ENCODE results near the gene DYRK4. TPM values are rescaled to one million over a fixed set of nuclear protein-coding genes. Genes with fewer than 3 reads are reported as not detected.
A peak's percentile ranks its signal among the peaks of the same experiment; 100 is the strongest.
"Not testable (repeated sequence)": the region's sequence is repeated elsewhere in the genome, so short reads cannot be mapped to it uniquely, and the experiment has no call there.

DYRK4 gene, protein sequence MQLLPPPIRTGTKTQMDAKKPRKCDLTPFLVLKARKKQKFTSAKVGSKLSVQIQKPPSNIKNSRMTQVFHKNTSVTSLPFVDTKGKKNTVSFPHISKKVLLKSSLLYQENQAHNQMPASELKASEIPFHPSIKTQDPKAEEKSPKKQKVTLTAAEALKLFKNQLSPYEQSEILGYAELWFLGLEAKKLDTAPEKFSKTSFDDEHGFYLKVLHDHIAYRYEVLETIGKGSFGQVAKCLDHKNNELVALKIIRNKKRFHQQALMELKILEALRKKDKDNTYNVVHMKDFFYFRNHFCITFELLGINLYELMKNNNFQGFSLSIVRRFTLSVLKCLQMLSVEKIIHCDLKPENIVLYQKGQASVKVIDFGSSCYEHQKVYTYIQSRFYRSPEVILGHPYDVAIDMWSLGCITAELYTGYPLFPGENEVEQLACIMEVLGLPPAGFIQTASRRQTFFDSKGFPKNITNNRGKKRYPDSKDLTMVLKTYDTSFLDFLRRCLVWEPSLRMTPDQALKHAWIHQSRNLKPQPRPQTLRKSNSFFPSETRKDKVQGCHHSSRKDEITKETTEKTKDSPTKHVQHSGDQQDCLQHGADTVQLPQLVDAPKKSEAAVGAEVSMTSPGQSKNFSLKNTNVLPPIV
- 10 to 100 TPM; 18.5 to 34.9 TPM for total RNA-seq

DNA sequence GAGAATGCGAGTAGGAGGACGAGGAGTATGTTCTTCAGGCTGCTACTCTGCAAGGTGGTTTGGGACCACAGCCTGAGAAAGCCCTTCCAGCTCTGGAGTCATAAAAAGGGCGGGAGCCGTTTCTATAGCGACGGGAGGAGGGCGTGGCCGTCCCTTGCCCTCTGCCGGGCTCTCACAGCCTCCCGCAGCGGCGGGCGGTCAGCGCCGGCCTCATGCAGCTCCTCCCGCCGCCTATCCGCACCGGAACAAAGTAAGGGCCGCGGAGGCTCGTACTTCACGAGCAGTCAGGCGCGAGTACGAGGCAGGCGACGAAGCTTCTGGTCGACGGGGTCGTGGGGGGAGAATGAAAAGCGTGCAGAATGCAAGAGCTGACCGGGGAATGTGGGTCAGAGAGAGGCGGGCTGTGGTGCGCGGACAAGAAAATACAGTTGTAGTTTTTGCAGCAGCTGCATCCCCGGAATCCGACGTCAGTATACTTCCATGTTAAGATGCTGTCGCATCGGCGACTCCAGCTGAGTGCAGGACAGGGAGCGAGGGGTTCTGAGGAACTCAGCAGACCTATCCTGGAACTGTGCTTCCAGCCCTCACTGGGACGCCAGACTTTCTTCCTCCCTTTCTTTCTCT, at the start of gene DYRK4:
Gene DYRK4 (plus strand): TSS at position 175 of the 624 bp plus-strand sequence. CDS start 38 bp downstream, at position 213.
- peaks cover 0 to 5% of the 10 kb centered on the region in 2 donors for H3K36me3 Mint-ChIP-seq
- no peaks in the 10 kb centered on the region for H3K9me3 Mint-ChIP-seq
- H3K27ac Mint-ChIP-seq: no peak within 1 kb of the TSS
- no peak for DNase-seq (ENCODE audit: low spot score in 2 of 2)
- ATAC-seq: peak; percentile 26 to 28

DNA sequence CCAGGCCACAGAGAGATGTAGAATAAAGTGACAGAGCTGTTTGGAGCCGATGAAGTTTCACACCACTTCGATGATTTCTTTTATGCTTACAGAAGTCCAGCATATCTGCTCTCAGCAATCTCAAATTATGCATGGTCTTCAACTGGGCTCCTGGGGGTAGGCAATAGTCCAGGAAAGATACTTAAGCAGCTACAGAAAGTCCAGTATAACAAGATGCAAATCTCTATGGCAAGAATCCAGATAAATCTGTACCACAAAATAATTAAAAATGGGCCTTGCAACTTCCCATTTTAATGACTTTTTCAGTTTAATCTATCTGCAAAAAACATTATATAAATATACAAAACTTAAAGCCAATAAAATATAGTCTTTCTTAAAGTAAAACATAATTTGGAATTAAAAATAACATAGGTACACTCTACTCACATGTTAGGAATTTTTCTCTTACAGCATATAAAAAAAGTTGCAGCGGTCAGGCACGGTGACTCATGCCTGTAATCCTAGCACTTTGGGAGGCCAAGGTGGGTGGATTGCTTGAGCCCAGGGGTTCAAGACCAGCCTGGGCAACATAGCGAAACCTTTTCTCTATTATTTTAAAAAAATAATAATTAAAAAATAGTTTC, 43.8 kb upstream of the DYRK4 start:
- Mint-ChIP-seq H3K27ac (peak overlapping the region in 1 of 2 donors; percentile 19), H3K9me3 (no peaks in the 10 kb centered on the region), H3K36me3 (peaks cover 0 to 12% of the 10 kb centered on the region in 2 donors)
- no peak for ATAC-seq
- DNase-seq (ENCODE audit: low spot score in 2 of 2): no peak

DNA sequence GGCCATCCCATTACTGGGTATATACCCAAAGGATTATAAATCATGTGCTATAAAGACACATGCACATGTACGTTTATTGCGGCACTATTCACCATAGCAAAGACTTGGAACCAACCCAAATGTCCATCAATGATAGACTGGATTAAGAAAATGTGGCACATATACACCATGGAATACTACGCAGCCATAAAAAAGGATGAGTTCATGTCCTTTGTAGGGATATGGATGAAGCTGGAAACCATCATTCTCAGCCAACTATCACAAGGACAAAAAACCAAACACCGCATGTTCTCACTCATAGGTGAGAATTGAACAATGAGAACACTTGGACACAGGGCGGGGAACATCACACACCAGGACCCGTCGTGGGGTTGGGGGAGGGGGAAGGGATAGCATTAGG, 38.6 kb upstream of the DYRK4 start:
- H3K9me3 Mint-ChIP-seq; H3K27ac Mint-ChIP-seq; ATAC-seq; H3K36me3 Mint-ChIP-seq; DNase-seq (ENCODE audit: low spot score in 2 of 2): not testable (repeated sequence)

DNA sequence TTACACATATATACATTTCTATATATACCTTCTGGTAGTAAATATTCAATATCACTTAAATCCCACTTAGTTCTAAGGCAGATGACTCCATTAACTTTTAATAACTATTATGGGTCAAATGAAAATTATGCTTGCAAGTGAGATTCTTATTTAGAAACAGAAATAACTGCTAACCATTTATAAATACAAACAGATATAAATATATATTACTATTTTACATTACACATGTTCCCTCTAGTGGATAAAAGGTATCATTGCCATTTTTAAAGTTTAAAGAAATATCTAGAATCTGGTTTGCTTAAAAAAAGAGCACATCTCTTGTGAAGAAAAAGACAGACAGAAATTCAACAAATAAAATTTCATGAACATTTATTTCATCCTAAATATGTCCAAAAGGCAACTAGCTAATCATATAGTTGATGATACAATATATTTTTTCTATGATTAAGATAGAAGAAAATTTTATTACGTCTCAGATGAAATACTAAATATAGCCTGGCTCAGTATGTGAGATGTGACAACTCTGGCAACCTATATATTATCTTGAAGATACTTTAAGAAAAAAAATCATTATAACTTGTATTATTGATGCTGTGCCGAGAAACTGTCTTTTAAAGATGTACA, 35.0 kb upstream of the DYRK4 start:
- DNase-seq (ENCODE audit: low spot score in 2 of 2) (no peak), ATAC-seq (no peak)
- Mint-ChIP-seq H3K36me3 (peaks cover 0 to 9% of the 10 kb centered on the region in 2 donors), H3K9me3 (no peaks in the 10 kb centered on the region), H3K27ac (no peak overlapping the region)

DNA sequence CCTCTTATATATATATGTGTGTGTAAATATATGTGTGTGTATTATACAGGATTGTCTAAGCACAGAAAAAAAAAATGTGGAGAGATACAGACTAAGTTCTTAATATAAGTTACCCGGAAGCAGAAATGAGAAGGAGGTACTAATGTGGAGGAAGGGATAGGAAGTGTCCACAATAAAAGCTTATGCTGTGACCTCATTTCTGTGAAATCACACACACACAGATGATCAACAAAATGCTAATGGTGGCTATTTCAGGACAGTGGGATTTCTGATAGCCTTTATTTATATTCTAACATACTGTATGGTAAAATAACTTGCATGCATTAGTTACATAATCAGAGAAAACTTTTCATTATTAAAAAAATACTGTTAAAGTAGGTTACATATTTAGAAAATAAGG, 31.8 kb upstream of the DYRK4 start:
- DNase-seq (ENCODE audit: low spot score in 2 of 2): no peak
- peak overlapping the region in 1 of 2 donors; percentile 18 for H3K27ac Mint-ChIP-seq
- no peaks in the 10 kb centered on the region for H3K36me3 Mint-ChIP-seq
- no peak for ATAC-seq
- H3K9me3 Mint-ChIP-seq: no peaks in the 10 kb centered on the region

DNA sequence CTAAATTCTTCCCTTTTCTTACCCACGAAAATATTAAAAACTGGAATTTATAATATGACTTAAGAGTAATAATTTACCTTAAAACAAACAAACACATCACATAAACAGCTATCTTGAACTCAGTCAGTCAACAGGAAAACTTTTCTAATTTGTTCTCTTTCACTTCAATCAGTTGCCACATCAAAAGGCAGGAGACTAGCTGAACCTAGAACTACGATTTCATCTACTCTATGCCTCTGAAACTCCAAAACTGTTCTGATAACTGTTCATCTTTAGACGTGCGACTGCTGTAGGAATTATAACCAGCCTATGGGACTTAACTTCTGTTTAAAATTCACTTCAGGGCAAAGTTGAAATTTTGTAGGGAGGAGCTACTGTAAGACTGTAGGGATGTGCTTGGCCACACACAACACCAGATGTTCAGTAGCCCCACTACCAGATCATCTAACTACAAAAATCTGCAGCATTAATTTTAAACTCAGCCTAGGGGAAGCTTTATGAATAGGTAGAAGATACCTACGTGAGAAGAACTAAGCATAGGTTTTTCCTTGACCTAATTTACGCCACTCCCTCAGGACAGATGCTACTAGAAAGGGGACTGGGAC, 30.9 kb upstream of the DYRK4 start:
- H3K9me3 Mint-ChIP-seq: no peaks in the 10 kb centered on the region
- H3K36me3 Mint-ChIP-seq: no peaks in the 10 kb centered on the region
- H3K27ac Mint-ChIP-seq: no peak overlapping the region
- DNase-seq (ENCODE audit: low spot score in 2 of 2): no peak
- ATAC-seq: no peak

DNA sequence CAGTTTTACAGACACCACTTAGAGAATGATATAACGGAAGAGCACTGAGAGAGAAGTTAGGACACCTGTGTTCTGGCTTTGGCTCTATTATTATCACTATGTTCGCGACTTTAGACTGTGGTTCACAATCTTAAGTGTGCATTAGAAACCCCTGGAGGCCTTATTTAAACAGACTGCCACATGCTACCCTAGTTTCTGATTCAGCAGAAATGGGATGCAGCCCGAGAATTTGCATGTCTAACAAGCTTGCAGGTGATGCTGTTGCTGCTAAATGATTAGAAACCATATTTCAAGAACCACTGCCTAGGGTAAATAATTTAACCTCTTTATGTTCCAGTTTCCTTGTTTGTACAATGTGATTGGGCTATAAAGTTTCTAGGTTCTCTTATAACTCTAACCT, 26.9 kb upstream of the DYRK4 start:
- H3K27ac Mint-ChIP-seq: no peak overlapping the region
- DNase-seq (ENCODE audit: low spot score in 2 of 2) (no peak), ATAC-seq (no peak)
- H3K9me3 Mint-ChIP-seq: no peaks in the 10 kb centered on the region
- H3K36me3 Mint-ChIP-seq: peaks cover 13 to 22% of the 10 kb centered on the region in 2 donors

DNA sequence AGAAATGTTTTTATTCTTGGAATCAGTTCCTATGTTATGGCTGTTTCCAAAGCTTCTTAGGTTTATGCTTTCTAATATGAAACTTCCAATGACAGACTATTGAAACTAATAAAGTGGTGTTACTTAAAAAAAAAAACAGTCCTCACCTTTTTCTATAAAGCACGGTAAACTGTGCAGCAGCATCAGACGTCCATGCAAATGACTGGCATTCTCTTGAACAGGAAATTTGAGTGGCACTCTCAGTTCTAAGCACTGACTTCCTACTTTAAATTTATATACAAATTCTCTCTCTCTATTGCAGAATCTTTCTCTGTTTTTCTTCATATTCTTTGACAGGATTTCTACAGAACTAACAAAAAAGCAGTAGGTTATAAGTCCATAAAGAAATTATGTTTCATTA, 26.1 kb upstream of the DYRK4 start:
- H3K9me3 Mint-ChIP-seq: no peaks in the 10 kb centered on the region
- ATAC-seq (no peak), DNase-seq (ENCODE audit: low spot score in 2 of 2) (no peak)
- no peak overlapping the region for H3K27ac Mint-ChIP-seq
- H3K36me3 Mint-ChIP-seq: peaks cover 13 to 24% of the 10 kb centered on the region in 2 donors

DNA sequence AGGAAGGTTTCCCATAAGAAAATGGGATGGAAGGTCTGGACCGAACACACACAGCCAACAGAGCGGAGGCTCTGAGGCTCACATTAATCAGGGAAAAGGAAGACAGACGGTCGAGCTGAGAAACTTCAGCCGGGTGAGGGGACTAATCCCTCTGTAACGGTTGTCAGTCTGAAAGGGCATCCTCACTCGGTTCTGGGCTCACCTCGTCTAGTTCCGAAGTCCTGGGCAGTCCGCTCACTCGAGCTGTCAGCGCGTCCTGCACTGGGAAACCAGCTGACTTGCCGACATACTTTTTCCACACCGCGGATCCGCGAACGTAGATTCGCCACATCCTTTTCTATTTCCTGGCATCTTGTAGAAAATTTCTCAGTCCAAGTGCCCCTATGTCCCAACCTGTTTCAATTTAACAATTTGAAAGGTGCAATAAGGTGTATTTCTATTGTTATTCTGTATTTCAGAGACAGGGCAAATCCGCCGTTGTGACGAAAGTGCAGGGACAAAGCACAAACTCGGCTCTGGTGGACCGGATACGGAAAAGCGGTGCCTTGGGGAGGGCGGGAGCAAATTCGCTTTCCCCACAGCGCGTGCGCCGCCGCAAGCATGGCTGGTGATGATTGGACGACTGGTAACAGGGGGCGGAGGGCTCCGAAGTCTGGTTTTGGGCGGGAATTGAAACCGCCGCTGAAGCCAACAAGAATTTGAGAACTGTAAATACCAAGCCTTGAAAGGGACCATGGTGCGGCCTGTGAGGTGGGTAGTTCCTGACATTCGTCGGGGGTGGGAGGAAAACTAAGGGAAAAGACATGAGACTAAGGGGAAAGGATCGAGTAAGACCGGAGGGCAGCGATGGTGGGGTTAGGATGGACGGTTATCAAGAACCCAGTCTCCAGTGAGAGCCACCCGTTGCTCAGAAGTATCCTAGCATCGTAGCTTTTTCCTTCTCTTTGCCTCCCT, 23.5 kb upstream of the DYRK4 start, which contains the start of gene RAD51AP1:
Gene RAD51AP1 (plus strand): TSS at position 684 of the 954 bp plus-strand sequence. CDS start 50 bp downstream, at position 734.
- ATAC-seq: peak; percentile 97 to 99
- H3K27ac Mint-ChIP-seq: peak within 1 kb of the TSS; percentile 96 to 99
- peak; percentile 91 to 97 for DNase-seq (ENCODE audit: low spot score in 2 of 2)
- H3K36me3 Mint-ChIP-seq: peaks cover 19 to 30% of the 10 kb centered on the region in 2 donors
- no peaks in the 10 kb centered on the region for H3K9me3 Mint-ChIP-seq

DNA sequence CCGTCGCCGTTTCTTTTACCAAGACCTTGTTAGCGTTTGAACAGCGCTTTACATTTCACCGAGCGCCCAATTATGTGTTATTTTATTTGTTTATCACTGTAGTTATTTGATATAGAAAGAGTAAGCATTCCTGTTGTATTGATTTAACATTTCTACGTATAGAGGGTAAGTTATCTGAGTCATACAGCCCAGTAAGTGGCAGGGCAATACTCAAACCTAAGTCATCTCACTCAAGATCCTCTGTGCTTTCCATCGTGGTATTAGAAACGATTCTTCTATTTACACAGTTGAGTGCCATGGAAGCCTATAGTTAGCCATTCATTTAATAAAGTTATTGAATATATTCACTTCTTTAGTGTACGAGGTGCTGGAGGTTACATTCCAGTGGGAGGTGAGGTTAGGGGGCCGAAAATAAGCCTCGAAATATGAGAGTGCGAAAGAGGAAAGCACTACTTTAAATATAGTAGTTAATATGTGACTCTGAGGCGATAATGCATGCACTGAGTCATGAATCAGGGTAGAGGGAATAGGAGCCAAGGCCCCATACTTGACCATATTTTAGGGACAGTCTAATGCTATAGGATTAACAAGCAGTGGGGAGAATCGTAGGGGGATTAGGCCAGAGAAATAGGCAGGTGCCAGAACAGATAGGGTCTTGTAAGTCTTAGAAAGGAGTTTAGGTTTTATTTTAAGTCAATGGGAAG, 22.7 kb upstream of the DYRK4 start:
- Mint-ChIP-seq H3K9me3 (no peaks in the 10 kb centered on the region), H3K27ac (peak overlapping the region; percentile 96 to 99), H3K36me3 (peaks cover 19 to 30% of the 10 kb centered on the region in 2 donors)
- DNase-seq (ENCODE audit: low spot score in 2 of 2) (no peak), ATAC-seq (peak in 1 of 2 donors; percentile 43)

DNA sequence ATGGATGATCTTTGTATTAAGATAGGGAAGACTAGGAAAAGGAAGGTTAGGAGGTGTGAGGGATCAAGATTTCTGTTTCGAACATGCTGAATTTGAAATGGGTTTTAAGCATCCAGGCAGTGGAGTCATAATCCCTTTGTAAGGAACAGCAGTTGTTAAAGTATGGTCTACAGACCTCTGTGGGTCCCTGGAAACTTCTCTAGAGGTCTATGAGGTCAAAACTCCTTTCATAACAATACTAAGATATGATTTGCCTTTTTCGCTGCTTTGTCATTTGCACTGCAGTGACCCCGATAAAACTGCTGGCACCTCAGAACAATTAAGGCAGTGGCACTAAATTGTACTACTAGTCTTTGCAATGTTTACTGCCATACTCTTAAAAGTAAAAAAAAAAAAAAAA, 21.8 kb upstream of the DYRK4 start:
- H3K36me3 Mint-ChIP-seq: peaks cover 19 to 30% of the 10 kb centered on the region in 2 donors
- H3K27ac Mint-ChIP-seq: peak overlapping the region; percentile 96 to 99
- H3K9me3 Mint-ChIP-seq: no peaks in the 10 kb centered on the region
- ATAC-seq (no peak), DNase-seq (ENCODE audit: low spot score in 2 of 2) (no peak)

DNA sequence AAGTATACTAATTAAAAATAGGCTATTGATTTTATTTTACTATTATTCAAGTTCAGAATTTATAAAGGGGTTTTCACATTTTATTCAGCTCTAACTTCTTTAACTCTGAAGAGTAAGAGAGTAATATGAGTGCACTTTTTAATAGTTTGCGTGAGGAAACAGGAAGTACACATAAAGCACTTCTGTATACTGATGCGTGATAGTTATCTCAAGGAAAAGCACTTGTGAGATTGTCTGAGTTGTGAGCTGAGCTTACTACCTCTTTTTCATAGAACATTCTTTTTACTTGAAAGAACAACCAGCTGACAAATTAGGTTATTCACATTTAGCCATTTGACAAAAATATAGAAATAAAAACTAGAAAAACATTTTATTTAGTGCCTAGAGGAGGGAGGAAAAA, 21.4 kb upstream of the DYRK4 start:
- H3K9me3 Mint-ChIP-seq: no peaks in the 10 kb centered on the region
- peaks cover 19 to 30% of the 10 kb centered on the region in 2 donors for H3K36me3 Mint-ChIP-seq
- ATAC-seq (no peak), DNase-seq (ENCODE audit: low spot score in 2 of 2) (no peak)
- no peak overlapping the region for H3K27ac Mint-ChIP-seq

DNA sequence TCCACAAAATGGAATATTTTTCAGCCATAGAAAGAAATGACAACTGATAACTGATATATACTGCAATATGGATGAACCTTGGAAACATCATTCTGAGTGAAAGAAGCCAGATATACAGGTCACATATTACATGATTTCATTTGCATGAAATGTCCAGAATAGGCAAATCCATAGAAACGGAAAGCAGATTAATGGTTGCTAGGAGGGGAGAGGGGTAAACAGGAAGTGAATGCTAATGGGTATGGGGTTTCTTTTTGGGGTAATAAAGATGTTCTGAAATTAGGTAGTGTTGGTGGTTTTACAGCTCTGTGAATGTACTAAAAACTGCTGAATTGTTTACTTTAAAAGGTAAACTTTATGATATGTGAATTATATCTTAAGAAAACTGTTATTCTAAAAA, 16.8 kb upstream of the DYRK4 start:
- no peak overlapping the region for H3K27ac Mint-ChIP-seq
- no peak for ATAC-seq
- no peak for DNase-seq (ENCODE audit: low spot score in 2 of 2)
- H3K9me3 Mint-ChIP-seq: no peaks in the 10 kb centered on the region
- H3K36me3 Mint-ChIP-seq: peaks cover 16 to 29% of the 10 kb centered on the region in 2 donors

DNA sequence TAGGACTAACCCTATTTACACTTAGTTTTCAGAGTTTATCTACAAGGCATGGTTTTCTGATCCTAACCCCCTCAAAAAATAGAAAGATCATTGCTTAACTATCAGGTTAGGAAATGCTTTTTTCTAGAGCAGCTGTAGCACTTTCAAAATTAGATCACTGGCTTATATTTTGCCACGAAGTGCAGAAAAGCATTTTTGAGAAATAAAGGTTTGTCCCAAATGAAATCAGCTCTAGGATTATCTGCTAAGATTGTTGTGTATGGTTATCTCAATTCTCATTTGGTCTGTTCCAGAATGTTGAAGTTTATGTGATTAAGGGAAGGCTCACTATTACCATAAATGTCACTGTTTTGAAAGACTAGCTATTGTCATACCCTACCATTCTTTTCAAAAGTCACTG, 9.8 kb upstream of the DYRK4 start:
- H3K27ac Mint-ChIP-seq: no peak overlapping the region
- peaks cover 17 to 27% of the 10 kb centered on the region in 2 donors for H3K36me3 Mint-ChIP-seq
- no peaks in the 10 kb centered on the region for H3K9me3 Mint-ChIP-seq
- DNase-seq (ENCODE audit: low spot score in 2 of 2) (no peak), ATAC-seq (no peak)

DNA sequence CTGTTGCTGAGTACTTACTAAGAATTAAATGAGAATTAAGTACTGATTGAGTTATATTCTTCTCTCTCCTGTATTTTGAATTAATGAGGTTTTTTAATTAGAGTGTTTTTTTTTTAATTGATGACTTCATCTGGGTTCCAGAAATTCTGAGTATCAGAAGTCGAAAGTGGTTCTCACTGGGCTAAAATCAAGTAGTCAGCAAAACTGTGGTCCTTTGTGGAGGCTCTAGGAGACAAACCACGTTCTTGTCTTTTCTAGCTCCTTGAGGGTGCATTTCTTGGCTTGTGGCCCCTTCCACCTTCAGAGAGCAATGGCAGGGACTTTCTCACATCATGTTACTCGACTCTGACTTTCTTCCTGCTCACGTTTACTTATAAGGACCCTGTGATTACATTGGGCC, 8.1 kb upstream of the DYRK4 start:
- peaks cover 13 to 16% of the 10 kb centered on the region in 2 donors for H3K36me3 Mint-ChIP-seq

More for the DNA sequence above, 8.1 kb upstream of the DYRK4 start:
- Mint-ChIP-seq H3K9me3 (no peaks in the 10 kb centered on the region), H3K27ac (no peak overlapping the region)
- no peak for DNase-seq (ENCODE audit: low spot score in 2 of 2)
- ATAC-seq: no peak

Data from activated naive CD4-positive, alpha-beta T cell treated with anti-CD3 and anti-CD28 coated beads, Interleukin-2, amount 50 U/mL, for 72 hours (primary cell).